Measurements from ENCODE around the gene FGF2.
"Not testable (repeated sequence)": the region's sequence is repeated elsewhere in the genome, so short reads cannot be mapped to it uniquely, and the experiment has no call there.

The FGF2 gene

DNA sequence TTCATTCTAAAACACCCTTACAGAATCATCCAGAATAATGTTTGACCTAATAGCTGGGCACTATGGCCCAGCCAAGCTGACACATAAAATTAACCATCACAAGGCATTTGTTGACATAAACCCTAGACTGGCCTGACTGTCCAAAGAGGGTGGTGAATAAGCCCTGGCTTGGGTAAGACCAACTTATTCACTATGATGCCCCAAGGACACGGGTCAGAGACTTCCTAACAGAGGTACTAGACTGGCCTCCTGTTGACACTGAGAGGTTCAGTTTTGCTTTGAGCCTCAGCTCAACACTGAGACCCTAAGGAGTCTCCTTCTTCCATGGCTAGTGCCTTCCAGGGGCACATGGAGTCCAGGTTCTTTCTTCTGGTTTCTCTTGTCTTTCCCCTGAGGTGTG lies 21.3 kb downstream of the FGF2 start:
- DNase-seq, result no peak

- not testable (repeated sequence) for DNase-seq
These were observed 23.2 kb downstream of the FGF2 start for GRCh38 chr4:122849789-122850188.

GRCh38 chr4:122851568-122851967 lies 24.9 kb downstream of the FGF2 start:
- DNase-seq, result no peak

GRCh38 chr4:122854447-122855352 lies 28.1 kb downstream of the FGF2 start:
- DNase-seq, result no peak

DNA sequence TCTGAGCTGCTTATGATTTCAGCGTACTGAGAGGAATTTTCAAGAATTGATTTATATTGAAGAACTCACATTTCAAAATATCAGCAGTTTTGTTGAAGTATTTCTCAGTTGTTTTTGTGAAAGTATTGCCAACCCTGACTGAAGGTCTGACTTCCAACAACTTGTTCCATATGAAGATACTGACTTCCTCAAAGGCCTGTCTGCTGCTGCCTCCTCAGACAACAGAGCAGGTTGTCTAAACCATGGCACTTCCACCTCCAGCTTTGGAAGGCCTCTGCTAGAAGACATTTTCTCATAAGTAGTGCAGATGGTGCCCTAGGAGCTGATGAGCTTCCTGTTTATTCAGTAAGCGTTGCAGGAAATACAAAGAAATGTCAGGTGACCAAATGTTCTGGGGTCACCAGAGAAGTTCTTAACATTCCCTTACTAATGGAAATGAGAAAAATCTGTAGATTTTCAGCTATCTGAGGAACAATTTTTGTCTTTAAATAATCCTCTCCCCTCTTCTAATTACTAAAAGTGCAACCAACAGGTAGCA lies 28.8 kb downstream of the FGF2 start:
- no peak for DNase-seq

- DNase-seq, result no peak
These were observed 30.5 kb downstream of the FGF2 start for GRCh38 chr4:122857160-122857559.

- DNase-seq, result no peak
These were observed 32.1 kb downstream of the FGF2 start for GRCh38 chr4:122858705-122859104.

GRCh38 chr4:122861172-122861943 lies 34.7 kb downstream of the FGF2 start:
- DNase-seq, result no peak

- no peak for DNase-seq
These were observed 37.0 kb downstream of the FGF2 start for GRCh38 chr4:122863639-122864038.

DNA sequence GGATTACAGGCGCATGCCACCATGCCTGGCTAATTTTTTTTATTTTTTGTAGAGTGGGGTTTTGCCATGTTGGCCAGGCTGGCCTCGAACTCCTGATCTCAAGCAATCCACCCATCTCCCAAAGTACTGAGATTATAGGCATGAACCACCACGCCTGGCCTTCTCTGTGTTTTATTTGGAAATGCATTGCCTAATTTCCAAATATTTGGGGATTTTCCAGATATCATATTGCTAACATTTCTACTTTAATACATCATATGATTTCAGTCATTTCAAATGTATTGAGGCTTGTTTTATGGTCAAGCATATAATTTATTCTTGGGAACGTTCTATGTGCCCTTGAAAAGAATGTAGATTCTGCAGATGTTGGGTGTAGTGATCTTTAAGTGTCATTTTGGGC lies 38.8 kb downstream of the FGF2 start:
- DNase-seq, result no peak

GRCh38 chr4:122868235-122868634 lies 41.6 kb downstream of the FGF2 start:
- DNase-seq, result not testable (repeated sequence)

DNA sequence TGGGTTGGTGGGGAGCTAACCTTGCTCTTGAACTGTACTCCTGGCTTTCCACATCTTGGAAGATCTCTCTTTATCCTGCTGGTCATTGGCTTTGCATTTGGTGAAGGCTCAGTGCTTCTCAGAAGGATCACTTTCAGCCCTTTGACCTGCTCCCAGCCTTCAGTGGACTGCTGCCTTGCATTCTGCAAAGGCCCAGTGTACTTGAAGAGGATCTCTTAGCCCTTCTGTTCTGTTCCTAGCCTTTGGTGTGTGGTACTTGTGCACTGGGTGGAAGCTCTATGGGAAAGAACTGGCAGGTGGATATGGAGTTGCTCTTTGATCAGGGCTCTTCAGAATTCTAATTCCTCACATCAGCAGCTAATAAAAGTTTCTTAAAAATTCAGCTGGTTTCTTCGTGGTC lies 46.5 kb downstream of the FGF2 start:
- DNase-seq, result no peak

DNA sequence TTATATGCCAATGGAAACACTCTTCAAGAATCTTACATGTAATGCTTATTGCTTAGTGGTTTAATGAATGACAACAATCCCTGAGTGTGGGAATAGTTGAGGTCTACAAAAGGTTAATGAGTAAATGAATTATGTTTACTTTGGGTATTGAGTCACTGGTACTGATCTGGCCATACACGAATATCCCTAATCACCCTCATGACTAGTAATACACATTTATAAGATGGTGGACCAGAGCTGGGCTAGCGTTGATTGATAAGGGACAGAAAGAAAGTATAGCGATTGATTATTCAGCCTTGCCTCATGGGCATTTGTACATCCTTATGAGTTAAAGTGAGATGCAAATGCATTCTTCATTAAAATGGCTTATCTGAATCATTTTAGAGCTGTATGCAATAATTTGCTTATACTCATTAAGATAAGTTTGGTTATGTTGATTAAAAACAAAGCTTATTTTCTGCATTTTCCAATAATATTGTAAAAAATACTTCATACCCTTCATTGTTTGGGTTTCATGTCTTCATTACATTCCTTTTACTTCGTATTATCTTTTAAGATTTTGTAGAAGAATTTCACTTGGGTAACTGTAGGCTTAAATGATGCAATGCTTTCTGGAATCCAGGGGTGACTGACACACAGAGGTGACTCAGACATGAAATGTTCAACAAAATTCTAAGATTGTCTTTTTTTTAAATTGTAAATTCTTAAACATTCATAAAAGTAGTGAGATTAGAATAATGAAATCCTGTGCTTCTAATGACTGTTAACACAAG lies 47.4 kb downstream of the FGF2 start:
- DNase-seq, result no peak

DNA sequence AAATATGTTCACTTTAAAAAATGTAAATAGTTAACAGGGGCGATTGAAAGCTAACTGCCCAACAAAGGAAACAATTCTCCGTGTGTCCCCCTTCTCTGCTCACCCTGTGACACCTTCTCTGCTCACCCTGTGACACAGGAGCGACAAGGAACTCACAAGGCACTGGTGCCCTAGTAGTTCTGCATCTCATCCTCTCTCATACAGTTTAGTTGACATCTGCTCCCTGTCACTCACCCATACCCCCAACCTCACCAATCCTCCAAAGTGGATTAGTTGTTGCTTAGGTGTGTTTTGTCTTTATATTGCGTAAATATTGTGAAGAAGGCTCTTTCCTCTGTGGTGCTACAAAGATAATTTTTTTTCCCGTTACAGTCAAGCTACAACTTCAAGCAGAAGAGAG lies 49.3 kb downstream of the FGF2 start:
- DNase-seq, result no peak

GRCh38 chr4:122876456-122876855 lies 49.8 kb downstream of the FGF2 start:
- no peak for DNase-seq

- DNase-seq, result no peak
These were observed 52.4 kb downstream of the FGF2 start for GRCh38 chr4:122879001-122879400.

GRCh38 chr4:122882857-122883735 lies 56.5 kb downstream of the FGF2 start:
- DNase-seq, result no peak

DNA sequence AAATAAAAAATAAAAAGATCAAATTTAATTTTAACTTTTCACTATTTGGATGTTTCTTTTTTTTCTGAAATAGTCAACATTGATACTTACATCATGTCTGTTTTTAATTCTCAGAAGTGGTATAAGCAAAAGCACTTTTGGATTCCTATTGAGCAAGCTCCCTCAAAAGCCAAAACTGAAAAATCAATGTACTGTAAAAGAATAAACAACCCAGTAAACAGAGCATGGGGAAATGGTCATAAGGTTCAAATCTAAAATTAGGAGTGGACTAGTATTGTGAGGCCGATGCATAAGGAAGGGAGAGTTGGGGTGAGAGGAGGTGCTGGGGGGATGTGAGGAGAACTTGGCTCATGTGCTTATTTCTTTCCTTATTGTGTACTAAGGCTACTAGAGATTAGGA lies 57.9 kb downstream of the FGF2 start:
- DNase-seq, result no peak

GRCh38 chr4:122889726-122890125 lies 63.1 kb downstream of the FGF2 start:
- DNase-seq, result no peak

DNA sequence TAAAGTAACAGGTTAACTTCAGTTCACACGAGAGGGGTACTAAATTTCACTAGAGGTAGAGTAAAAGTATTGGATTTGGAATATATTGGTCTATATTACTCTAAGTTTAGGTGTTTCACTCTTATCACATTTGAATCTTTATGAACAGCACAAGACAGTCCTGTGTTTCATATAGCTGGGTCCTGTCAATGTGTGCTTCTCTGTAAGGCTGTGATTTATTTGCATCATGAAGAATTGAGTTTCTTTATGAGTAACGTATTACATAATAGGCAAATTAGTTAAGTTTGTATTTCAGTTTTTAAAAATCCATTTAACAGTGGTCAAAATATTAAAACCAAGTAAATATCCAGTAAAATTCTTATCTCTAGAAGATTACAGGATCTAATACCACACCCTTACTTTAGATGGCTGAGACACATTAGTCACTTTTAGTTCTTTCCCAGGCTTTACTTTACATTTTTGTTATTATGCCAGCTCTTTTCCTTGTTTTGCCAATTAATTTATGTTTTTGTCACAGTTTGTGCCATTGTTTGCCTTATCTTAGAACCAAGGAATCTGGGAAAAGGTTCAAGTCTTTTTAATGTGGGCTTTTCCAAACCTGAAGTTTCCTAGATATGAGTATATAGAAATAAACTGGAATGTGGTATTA lies 63.6 kb downstream of the FGF2 start:
- no peak for DNase-seq

- no peak for DNase-seq
These were observed 68.2 kb downstream of the FGF2 start for GRCh38 chr4:122894827-122895226.

All from GOT3 (cell line).